Fibroblast of villous mesenchyme (primary cell): ENCODE data around the gene DNAJC15. TPM values are rescaled to one million over a fixed set of nuclear protein-coding genes. Genes with fewer than 3 reads are reported as not detected.

Experiments
- DNase-seq: peaks from one replicate; pipeline ENCODE4 v3.0.0-alpha.2; 2010; ENCODE audit warnings: low read depth
- H3K4me3 ChIP-seq: 2 replicates; pipeline ENCODE4 v1.5.1; 2011; ENCODE audit warnings: low read depth, mild to moderate bottlenecking, low read length
- total RNA-seq: library from RNA; depleted of rRNA; stranded (reverse); fragments of >200 nt; gene quantifications from 2 replicates; pipeline ENCODE4 v1.2.3, GENCODE V29; 2012
- TF ChIP-seq, protein P1 (sequence below): IDR thresholded peaks from 2 replicates; pipeline ENCODE4 v1.5.1; 2012; ENCODE audit warnings: low read depth, mild to moderate bottlenecking, low read length; ENCODE audit not compliant: insufficient read depth

Gene DNAJC15
- total RNA-seq, 1 donor, result 4.7 TPM

DNA sequence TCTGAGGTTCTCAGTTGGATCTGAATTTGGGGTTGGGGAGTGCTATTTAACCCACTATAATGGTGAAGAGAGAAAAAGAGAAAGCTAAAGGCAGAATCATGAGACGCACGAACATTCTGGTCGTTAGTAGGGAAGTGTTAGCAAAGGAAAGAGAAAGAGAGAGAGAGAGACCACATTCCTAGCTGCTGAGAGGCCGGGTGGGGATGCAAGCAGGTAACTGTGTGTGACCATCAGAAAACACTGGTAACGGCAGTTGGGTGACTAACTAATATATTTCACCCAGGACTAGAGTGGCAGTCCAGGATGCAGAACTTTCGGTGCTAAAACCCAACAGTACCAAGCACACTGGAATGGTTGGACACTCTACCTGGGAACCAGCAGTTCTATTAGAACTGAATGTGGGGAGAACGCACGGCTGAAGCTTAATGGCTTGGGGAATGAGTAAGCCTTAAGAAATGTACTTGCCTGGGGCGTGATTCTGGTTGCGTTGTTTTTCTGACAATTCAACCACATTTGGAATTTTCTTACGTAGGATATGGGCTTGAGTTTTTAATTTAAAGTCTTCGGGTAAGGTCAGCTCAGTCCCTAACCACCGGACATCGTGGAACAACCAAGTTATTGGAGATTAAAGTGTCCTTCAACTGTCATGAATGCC lies 130.2 kb downstream of the DNAJC15 start:
- TF ChIP-seq, protein P1, sequence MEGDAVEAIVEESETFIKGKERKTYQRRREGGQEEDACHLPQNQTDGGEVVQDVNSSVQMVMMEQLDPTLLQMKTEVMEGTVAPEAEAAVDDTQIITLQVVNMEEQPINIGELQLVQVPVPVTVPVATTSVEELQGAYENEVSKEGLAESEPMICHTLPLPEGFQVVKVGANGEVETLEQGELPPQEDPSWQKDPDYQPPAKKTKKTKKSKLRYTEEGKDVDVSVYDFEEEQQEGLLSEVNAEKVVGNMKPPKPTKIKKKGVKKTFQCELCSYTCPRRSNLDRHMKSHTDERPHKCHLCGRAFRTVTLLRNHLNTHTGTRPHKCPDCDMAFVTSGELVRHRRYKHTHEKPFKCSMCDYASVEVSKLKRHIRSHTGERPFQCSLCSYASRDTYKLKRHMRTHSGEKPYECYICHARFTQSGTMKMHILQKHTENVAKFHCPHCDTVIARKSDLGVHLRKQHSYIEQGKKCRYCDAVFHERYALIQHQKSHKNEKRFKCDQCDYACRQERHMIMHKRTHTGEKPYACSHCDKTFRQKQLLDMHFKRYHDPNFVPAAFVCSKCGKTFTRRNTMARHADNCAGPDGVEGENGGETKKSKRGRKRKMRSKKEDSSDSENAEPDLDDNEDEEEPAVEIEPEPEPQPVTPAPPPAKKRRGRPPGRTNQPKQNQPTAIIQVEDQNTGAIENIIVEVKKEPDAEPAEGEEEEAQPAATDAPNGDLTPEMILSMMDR, result no peak
- H3K4me3 ChIP-seq, result no peak overlapping the region
- peak; percentile 91 for DNase-seq

DNA sequence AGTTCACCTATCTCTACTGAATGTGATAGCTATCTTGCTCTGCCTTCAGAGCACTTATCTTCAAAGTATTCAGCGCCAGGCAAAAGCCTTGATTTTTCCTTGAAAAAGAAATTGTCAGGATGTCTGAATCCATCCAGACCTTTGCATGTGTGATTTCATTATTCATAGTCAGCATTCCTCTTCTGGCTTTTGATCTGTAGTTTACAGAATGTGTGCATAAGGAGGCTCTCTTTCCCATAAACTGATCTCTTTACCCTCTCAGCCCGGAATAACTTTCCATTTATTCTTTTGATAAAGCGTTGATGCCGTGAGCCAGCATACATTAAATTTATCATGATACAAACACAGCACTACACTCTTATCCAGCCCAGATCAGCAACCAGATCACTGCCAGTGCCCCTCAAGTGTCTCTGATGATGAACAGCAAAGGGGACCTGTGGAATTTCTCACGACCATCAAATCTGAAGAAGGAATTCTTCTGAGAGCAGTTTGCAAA lies 130.8 kb downstream of the DNAJC15 start:
- TF ChIP-seq, protein P1, result no peak
- DNase-seq, result peak; percentile 28
- H3K4me3 ChIP-seq, result no peak overlapping the region

DNA sequence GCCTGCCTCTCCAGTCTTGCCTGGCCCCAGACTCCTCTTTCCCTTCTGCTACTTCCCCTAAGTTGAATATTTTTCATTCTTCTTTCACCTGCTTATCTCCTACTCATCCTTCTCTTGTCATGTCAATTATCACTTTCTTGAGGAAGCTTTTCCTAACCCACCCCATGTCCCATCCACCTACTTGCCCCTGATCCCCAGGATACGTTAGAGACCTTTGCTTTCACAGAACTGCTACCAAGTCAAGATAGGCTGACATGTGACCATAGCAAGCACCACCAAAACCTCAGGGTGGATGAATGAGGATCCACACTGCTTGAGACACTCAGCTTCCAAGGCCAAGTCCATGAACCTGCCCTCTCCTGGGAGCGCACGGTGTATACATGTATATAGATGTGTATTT lies 131.5 kb downstream of the DNAJC15 start:
- no peak overlapping the region for H3K4me3 ChIP-seq
- no peak for DNase-seq
- TF ChIP-seq, protein P1, result no peak

DNA sequence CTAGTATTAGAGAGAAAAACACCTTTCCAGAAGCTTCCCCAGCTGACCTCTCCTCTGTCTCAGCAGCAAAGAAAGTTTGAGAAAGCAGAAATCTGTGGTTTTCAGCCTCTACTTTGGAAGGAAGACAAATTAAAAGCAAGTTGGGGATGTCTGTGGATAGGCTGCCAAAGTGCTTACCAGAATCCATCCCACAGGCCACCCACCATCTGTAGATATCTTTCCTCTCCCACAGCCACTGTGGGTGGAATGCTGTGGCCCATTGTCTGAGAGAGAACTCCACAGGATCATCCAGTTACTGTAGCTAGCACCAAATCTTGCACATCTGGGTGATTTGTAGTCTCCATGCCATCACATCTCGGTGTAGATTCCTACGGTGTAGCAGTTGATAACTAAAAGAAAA lies 133.5 kb downstream of the DNAJC15 start:
- DNase-seq, result no peak
- no peak overlapping the region for H3K4me3 ChIP-seq
- TF ChIP-seq, protein P1, result no peak

DNA sequence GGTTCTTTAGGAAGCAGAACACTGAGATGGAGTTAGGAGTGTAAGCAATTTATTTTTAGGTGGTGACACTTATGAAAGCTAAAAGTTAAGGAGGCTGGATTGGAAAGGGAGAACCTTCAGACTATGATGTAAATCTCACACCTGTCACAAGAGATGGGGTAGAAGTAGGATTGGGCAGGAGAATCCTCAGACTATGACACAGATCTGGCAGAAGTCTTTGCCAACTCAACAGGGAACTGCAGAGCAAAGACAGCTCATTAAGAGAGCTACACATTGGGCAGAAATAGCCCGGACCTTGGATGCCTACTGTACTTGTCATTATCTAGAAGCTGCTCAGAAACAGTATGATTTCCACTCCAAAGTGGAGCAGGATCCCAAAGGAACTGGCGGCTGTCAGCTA lies 134.4 kb downstream of the DNAJC15 start:
- H3K4me3 ChIP-seq, result no peak overlapping the region
- TF ChIP-seq, protein P1, result no peak
- no peak for DNase-seq

DNA sequence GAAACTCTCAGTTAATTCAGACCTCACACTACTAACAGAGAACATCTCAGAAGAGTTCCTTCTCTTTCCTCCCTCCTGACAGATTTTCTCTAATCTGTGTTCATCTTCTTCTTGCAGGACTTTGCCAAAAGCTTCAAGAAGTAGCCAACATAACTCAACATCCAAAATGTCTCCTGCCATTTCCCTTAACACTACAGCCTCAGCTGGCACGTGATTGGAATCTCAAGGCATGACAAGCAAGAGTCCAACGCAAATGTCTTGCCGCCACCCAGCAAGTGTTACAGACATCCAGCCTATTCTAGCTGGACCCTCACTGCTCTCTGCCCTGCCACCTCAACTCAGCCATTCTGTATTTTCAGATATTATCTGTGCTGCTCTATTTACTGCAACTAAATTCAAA lies 135.1 kb downstream of the DNAJC15 start:
- H3K4me3 ChIP-seq, result no peak overlapping the region
- TF ChIP-seq, protein P1, result no peak
- DNase-seq, result no peak

DNA sequence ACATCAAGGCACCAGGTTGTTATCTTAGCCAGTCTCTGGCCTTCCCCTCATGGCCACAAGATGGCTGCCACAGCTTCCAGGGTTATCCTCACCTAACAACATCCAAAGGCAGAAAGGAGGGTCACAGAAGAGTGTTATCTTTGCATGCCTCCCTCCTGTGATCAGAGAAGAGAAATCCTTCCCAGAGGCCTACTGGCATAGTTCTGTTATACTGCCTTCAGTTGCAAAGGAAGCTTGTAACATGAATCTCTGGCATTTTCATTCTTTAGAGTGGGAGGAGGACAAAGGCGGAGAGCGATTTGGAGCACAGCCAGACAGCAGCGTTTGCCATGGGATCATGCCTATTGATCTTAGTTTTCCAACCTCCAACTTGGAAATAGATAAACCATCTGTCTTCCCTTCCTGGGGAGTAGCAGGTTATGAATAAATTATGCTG lies 135.7 kb downstream of the DNAJC15 start:
- TF ChIP-seq, protein P1, result no peak
- H3K4me3 ChIP-seq, result no peak overlapping the region
- peak; percentile 57 for DNase-seq
